SJCRH30 (cell line): Measurements from ENCODE around the gene NCKIPSD. TPM values are rescaled to one million over a fixed set of nuclear protein-coding genes. Genes with fewer than 3 reads are reported as not detected.

ENCODE experiments used
- DNase-seq, 2 experiments: peaks; one replicate each; pipeline ENCODE4 v3.0.0-alpha.2; 2015 to 2020
- H3K27ac ChIP-seq: fragments of 250-450 bp; sonication (Bioruptor Pico); 2 replicates; pipeline ENCODE4 v1.5.1; 2020; ENCODE audit warnings: mild to moderate bottlenecking, moderate library complexity
- H3K27me3 ChIP-seq: fragments of 250-450 bp; sonication (Bioruptor Pico); 2 replicates; pipeline ENCODE4 v1.5.1; 2020; ENCODE audit warnings: mild to moderate bottlenecking, moderate library complexity
- H3K36me3 ChIP-seq: fragments of 250-450 bp; sonication (Bioruptor Pico); 2 replicates; pipeline ENCODE4 v1.5.1; 2020; ENCODE audit warnings: mild to moderate bottlenecking, moderate library complexity
- H3K4me1 ChIP-seq: fragments of 250-450 bp; sonication (Bioruptor Pico); 2 replicates; pipeline ENCODE4 v1.5.1; 2020; ENCODE audit warnings: mild to moderate bottlenecking, moderate library complexity
- H3K4me3 ChIP-seq: fragments of 250-450 bp; sonication (Bioruptor Pico); 2 replicates; pipeline ENCODE4 v1.5.1; 2020; ENCODE audit warnings: mild to moderate bottlenecking, moderate library complexity
- H3K9me3 ChIP-seq: fragments of 250-450 bp; sonication (Bioruptor Pico); replicated peaks from 2 replicates; pipeline ENCODE4 v1.5.1; 2020; ENCODE audit warnings: mild to moderate bottlenecking, moderate library complexity
- total RNA-seq: library from RNA; depleted of rRNA; stranded (reverse); fragments of >200 nt; shearing (Covaris generic); gene quantifications from 2 replicates; pipeline ENCODE4 v1.2.3, GENCODE V29; 2014

NCKIPSD gene
- total RNA-seq, 1 experiment from 2014 or later, result 13.7 TPM

DNA sequence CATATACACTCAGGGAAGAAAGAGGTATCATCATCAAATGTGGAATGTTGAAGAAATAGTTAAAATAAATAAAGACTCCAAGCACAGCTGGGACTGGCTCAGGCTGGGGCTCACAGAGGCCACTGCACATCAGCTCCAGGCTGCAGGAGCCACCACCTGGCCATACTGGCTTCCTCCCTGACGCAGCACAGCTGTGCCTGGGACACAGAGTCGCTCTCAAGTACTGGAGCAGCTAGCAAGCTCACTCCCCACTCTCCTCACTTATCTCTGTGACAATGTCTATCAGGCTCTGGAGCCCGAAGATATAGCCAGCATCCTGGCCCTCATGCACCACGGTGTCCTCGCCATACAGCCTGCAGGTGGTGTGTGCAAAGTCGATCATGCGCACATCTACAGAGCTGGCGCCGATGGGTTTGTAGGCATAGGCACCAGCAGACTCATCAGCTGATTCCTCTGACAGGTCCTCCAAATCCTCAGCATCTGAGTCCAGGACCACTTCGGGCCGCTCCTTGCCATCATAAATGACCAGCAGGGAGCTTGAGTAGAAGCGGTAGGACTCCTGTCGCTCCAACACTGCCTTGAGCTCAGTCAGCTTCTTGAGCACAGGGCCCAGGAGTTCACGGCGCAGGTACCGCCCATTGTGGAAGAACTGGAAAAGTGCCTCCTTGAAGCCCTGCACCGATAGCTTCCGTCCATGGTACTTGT lies 2.5 kb upstream of the NCKIPSD start:
- no peak for DNase-seq
- Histone ChIP-seq H3K27ac (no peak overlapping the region), H3K27me3 (no peaks in the 10 kb centered on the region), H3K4me3 (no peak overlapping the region), H3K36me3 (peaks cover 52% of the 10 kb centered on the region), H3K4me1 (peaks cover 13% of the 10 kb centered on the region), H3K9me3 (no peaks in the 10 kb centered on the region)

DNA sequence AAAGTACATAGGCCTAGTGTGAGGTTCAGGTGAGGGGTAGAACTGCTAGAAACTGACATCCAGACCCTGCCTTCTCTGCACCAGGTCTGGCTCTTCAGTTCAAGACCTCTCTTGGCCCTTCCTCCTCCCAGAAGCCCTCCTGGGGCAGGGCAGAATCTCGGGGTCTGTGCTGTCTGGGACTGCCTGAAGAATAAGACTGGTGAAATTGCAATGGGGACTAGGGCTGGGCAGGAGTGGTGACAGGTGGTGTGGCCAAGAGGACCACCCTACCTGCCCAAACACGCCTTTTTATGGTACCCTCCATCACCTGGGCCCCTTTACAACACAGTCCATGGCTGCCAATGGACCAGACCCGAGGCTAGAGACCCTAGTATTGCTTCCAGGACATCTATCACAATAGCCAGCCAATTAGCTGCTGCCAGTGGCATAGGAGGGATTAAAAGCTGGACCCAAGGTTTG lies 1.5 kb upstream of the NCKIPSD start:
- no peaks in the 10 kb centered on the region for H3K27me3 ChIP-seq
- no peak overlapping the region for H3K27ac ChIP-seq
- peaks cover 16% of the 10 kb centered on the region for H3K4me1 ChIP-seq
- H3K9me3 ChIP-seq, result no peaks in the 10 kb centered on the region
- no peak for DNase-seq
- H3K4me3 ChIP-seq, result no peak overlapping the region
- peaks cover 42% of the 10 kb centered on the region for H3K36me3 ChIP-seq

DNA sequence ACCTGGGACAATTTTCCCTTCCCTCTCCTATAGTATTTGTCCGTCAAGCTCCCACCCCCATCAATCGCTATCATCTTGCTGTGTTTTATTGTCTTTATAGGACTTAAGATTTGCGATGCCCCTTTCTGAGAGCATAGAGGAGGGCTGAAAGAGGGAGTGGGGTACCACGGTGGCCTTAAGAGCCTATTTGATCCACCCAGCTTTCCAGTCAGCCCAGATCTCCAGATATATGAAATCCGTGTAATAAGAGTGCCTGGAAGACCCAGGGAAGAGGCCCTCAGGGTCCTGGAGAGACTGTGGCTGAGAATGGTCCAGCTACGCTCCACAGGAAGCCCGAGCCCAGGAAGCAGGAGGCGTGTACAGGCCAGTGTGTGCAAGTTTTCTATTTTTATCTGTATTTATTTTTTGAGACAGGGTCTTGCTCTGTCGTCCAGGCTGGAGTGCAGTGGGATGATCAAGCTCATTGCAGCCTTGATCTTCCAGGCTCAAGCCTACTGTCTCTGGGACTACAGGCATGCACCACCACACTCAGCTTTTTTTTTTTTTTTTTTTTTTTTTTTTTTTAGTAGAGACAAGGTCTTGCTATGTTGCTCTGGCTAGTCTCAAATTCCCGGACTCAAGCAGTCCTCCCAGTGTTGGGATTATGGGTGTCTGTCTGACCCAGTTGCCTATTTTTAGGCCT lies 964 bp upstream of the NCKIPSD start:
- Histone ChIP-seq H3K27ac (no peak overlapping the region), H3K4me3 (no peak overlapping the region; the same call in 1 of the 2 replicates), H3K27me3 (no peaks in the 10 kb centered on the region), H3K9me3 (no peaks in the 10 kb centered on the region), H3K4me1 (peaks cover 16% of the 10 kb centered on the region), H3K36me3 (peaks cover 37% of the 10 kb centered on the region)
- peak in 1 of 2 experiments; percentile 11 for DNase-seq

DNA sequence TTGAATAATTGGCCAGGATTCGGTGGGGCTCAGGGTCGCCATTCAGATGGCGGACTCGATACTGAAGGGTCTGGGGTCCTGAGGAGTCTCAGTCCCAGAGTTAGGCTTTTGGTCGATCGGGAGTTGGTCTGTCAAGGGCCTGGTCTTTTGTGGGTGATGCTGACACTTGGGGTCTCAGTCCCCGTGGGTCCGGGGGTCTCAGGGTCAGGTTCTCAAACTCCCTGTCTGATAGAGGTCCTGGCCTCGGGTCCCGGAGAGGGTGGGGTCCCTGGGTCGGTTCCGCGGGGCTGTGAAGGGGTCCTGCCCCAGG lies 467 bp downstream of the NCKIPSD start:
- H3K27me3 ChIP-seq, result no peaks in the 10 kb centered on the region
- H3K4me3 ChIP-seq, result peak overlapping the region; percentile 100
- H3K36me3 ChIP-seq, result peaks cover 25% of the 10 kb centered on the region
- H3K27ac ChIP-seq, result peak overlapping the region; percentile 44; the same call in 1 of the 2 replicates
- H3K4me1 ChIP-seq, result peaks cover 16% of the 10 kb centered on the region
- H3K9me3 ChIP-seq, result no peaks in the 10 kb centered on the region
- no peak for DNase-seq

DNA sequence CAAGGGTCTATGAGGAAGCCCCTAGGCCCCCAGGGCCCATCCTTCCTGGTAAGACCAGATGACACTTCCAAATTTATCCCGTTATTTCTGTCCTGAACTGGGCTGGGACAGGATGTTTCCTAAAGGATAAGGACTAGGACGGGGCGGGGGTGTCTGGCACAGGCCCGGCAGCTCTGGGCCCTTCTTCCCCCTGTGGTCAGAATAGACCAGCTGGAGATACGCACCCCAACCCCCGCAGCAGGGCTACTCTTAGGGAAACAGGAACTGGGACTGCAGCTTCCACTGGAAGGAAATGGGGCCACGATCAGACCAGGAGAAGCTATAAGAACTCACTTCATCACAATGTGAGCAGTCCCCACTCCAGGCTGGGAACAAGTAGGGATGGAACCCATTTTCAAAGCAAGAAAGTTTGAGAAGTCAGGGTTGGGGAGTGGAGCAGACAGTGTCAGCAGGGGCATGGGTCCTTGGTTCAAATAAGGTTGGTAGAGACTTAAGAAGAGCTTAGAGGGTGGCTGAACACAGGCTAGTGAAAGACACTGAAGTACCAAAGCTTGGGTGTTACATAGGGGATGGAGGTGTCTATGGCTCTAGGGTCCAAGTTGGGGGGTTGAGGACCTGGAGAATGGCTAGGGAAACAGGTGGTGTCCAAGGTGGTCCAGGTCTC lies 1.1 kb downstream of the NCKIPSD start:
- Histone ChIP-seq H3K4me1 (peaks cover 16% of the 10 kb centered on the region), H3K27me3 (no peaks in the 10 kb centered on the region), H3K36me3 (peaks cover 20% of the 10 kb centered on the region), H3K4me3 (no peak overlapping the region), H3K9me3 (no peaks in the 10 kb centered on the region), H3K27ac (no peak overlapping the region)
- DNase-seq, result peak; percentile 14 to 27

DNA sequence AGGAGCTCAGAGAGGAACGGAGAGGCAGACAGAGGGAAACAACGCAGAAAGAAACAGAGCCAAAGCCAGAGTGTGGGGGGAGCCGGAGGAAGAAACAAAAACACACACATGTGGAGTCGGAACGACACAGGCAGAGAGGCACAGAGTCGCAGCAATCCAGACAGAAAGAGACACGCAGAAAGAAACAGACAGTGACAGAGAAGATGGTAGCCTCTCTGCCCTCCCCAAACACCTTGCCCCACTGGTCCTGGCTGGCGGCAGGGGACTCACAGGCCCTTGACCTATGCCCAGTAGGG lies 1.7 kb downstream of the NCKIPSD start:
- Histone ChIP-seq H3K4me1 (peaks cover 16% of the 10 kb centered on the region), H3K36me3 (peaks cover 15% of the 10 kb centered on the region), H3K27me3 (no peaks in the 10 kb centered on the region), H3K4me3 (no peak overlapping the region), H3K9me3 (no peaks in the 10 kb centered on the region), H3K27ac (no peak overlapping the region)
- DNase-seq, result no peak

DNA sequence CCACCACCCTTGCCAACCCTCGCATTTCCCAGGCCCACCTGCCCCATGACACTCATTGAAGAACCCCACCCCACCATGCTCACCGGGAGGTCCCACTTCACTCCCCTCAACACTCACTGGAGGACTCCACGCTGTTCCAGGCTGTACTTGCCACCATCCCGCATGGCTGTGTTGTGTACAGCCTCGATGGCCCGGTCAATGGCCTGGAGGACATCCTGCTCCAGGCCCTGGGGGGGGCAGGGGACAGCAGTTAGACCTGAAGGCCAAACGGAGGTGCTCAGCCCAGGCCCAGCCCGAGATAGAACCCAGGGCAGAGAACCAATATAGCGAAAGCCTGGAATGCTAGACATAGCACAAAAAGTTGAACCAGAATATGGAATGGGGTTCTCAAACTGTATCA lies 2.9 kb downstream of the NCKIPSD start:
- peaks cover 4% of the 10 kb centered on the region for H3K36me3 ChIP-seq
- no peaks in the 10 kb centered on the region for H3K9me3 ChIP-seq
- H3K4me1 ChIP-seq, result peaks cover 16% of the 10 kb centered on the region
- DNase-seq, result no peak
- no peak overlapping the region for H3K27ac ChIP-seq
- H3K27me3 ChIP-seq, result no peaks in the 10 kb centered on the region
- no peak overlapping the region for H3K4me3 ChIP-seq

DNA sequence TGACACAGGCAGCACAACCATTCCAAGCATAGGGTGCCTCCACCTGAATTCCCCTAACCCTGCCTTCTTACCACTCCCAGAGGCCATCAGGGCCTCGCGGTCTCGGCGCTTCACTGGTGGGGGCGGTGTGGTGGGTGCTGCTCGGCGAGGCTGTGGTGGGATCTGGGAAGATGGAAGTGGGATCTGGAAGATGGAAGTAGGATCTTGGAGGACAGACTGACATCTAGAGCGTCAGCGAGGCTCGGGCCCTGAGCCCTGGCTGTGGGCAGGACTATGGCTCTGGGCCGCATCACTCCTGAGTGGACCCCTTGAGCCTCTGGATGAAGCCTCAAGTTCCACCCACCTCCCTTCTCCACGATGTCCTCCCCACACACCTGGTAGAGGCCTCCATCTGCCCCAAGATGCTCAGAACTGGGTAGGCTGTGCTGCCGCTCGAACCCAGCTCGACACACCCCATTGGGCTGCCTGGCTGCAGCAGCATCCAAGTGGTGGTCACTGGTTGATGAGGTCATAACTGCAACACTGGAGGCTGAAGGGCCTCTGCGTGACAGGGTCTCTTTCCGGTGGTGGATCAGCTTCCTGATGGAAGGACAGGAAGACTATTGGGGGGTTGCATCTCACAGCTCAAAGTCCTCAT lies 3.6 kb downstream of the NCKIPSD start:
- no peak for DNase-seq
- H3K36me3 ChIP-seq, result no peaks in the 10 kb centered on the region
- H3K27me3 ChIP-seq, result no peaks in the 10 kb centered on the region
- no peak overlapping the region for H3K4me3 ChIP-seq
- no peak overlapping the region for H3K27ac ChIP-seq
- no peaks in the 10 kb centered on the region for H3K9me3 ChIP-seq
- H3K4me1 ChIP-seq, result peaks cover 16% of the 10 kb centered on the region

DNA sequence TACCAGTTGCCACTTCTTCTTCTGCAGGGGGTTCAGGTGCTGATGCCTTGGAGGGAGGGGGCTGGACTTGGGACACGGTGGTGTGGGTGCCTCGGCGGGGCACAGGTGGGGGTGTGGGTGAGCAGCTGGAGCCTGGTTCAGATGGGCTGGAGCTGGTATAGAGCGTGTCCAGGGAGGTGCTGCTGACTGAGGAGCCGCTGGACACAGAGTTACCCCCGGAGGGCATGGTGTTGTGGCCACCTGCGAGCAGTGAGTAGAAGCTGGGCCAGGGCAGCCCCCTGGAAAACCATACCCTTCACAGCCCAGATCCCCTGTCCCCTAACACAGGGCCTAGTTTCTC lies 4.2 kb downstream of the NCKIPSD start:
- Histone ChIP-seq H3K4me1 (peaks cover 16% of the 10 kb centered on the region), H3K9me3 (no peaks in the 10 kb centered on the region), H3K27ac (no peak overlapping the region), H3K4me3 (no peak overlapping the region), H3K27me3 (no peaks in the 10 kb centered on the region), H3K36me3 (no peaks in the 10 kb centered on the region)
- DNase-seq, result no peak

DNA sequence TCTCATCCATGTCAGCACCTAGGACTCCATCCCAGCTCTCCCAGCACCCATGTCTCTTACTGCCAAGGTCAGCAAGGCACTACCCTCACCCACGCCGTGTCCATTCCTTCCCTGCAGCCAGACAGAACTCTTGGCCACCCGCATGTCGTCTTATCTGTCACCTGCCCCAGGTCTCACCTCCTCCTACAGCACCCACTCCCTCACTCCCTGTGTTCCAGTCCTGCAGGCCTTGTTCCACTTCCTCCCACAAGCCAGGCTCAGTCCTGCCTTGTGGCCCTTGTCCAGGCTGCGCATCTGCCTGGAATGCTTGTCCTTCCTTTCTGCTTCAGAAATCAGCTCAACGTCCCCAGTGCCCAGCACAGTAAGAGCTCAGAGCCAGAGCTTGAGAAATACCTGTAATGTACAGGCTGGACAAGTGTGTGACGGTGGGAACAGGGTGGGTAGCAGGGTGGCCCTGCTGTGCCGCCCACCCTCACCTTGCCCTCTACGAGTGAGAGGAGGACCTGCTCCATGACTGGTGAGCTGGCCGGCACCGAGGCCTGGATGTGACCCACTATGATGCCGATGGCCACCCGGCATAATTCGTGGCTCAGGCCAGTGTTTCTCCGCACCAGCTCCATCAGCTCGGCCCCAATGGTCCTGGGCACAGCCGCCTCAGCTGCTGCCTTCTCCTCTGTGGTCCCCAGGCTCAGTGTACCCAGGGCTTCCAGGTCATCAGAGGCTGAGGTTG lies 4.7 kb downstream of the NCKIPSD start:
- no peak for DNase-seq
- H3K4me1 ChIP-seq, result peaks cover 16% of the 10 kb centered on the region
- no peaks in the 10 kb centered on the region for H3K36me3 ChIP-seq

DNA sequence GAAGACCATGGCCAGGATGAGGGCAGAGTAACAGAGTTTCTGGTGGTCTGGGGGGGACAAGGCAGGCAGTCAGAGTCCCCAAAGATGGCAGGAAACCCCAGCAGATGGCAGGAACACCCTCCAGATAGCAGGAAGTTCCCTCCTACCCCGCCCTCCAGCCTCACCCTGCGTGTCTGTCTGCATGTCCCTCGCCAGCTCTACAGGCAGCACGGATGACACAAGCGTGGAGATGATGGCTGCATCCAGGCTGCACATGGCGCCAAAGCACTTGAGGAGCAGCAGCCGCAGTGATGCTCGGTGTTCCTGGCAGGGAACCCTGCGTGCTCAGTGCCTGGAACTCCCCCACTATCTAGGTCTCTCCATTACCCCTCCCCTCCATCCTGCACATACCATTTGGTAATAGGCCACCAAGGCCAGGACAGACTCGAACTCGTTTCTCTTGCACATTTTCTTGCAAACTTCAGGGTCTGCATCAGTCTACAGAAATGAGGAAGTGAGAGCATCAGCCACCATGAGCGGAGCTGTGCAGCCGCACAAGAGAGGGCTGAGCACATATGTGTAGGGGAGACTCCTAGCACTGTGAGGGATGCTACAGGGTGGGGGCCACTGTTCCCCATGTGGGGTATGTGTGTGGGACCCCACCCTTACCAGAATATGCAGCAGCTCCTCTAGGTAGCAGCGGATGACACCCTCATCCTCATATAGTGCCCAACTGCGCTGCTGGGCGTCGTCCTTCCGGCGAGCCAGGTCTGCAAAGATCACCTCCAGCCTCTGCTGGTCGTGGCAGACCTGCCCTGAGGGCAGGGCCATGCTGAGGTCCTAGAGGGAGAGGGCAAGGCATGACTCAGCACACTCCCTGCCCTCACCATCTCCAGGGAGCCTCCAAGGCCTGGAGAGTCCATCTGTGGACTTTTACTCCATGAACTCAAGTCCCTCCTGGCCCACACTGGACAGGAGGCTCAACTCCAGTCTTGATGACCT lies 6.0 kb downstream of the NCKIPSD start:
- no peak overlapping the region for H3K27ac ChIP-seq
- H3K4me3 ChIP-seq, result no peak overlapping the region
- H3K36me3 ChIP-seq, result no peaks in the 10 kb centered on the region
- no peak for DNase-seq
- H3K4me1 ChIP-seq, result peaks cover 15% of the 10 kb centered on the region
- no peaks in the 10 kb centered on the region for H3K27me3 ChIP-seq
- no peaks in the 10 kb centered on the region for H3K9me3 ChIP-seq

More for the DNA sequence above, 4.7 kb downstream of the NCKIPSD start:
- H3K27me3 ChIP-seq, result no peaks in the 10 kb centered on the region
- no peak overlapping the region for H3K4me3 ChIP-seq
- no peaks in the 10 kb centered on the region for H3K9me3 ChIP-seq
- no peak overlapping the region for H3K27ac ChIP-seq

DNA sequence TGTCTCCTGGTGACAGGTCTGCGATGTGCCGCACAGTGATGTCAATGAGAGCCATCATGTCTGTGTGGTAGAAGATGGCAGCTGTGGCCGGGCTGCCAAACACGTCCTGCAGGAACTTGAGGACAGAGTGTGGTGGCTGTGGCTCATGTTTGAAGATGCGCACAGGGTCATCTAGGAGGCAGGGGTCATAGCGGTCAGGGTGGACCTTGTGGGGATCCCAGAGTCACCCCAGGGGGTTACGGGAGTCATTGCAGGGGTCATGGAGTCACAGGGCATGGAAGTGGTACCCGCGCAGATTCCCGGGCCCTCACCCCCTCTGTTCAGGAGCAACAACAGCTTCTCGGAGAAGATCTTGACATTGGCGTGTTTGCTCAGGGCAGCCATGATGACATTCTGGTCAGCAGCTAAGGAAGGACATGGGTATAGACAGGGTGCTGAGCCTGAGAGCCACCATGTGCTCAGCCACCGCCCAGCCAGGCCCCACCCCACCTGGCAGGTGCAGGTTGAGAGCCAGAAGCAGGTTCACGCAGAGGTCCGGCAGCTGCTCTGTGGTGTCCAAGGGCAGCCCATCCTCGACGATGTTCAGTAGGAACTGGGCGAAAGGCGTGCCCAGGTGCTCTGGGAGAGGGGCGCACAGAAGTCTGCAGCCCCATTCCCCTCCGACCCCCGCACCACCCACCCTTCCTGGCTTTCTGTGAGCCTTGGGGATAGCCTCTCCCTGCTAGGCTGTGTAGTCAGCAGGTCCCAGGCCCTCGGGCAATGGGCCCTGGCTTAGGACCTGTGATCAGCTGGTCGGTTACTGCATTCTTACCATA lies 6.9 kb downstream of the NCKIPSD start:
- Histone ChIP-seq H3K9me3 (no peaks in the 10 kb centered on the region), H3K4me3 (no peak overlapping the region), H3K27me3 (no peaks in the 10 kb centered on the region), H3K36me3 (no peaks in the 10 kb centered on the region), H3K27ac (no peak overlapping the region), H3K4me1 (peaks cover 9% of the 10 kb centered on the region)
- DNase-seq, result no peak

DNA sequence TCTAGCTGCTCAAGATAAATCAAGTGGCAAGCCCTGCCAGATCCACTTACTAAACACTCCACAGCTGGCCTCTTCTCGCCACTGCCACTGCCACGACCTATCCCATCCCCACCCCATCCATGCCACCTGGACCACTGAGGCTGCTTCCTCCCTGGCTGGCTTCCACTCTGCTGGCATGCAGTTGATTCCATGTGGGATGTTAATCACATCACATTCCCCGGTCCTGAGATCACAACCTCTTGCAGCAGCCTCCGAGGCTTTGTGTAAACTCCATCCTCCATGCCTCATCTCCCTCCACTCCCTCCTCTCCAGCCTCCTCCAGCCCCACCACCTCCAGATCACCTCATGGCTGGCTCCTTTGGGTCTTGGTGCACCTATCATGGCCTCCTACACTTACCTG lies 7.7 kb downstream of the NCKIPSD start:
- no peak overlapping the region for H3K4me3 ChIP-seq
- no peaks in the 10 kb centered on the region for H3K27me3 ChIP-seq
- H3K27ac ChIP-seq, result no peak overlapping the region
- no peaks in the 10 kb centered on the region for H3K9me3 ChIP-seq
- no peaks in the 10 kb centered on the region for H3K36me3 ChIP-seq
- no peak for DNase-seq
- H3K4me1 ChIP-seq, result peaks cover 2% of the 10 kb centered on the region; the same call in 1 of the 2 replicates
